HG03139 (cell line): ENCODE data around the gene CFAP54.
"Not testable (repeated sequence)": the region's sequence is repeated elsewhere in the genome, so short reads cannot be mapped to it uniquely, and the experiment has no call there.

Experiments used
- ATAC-seq: cut with Tn5 transposase; IDR thresholded peaks from one replicate; pipeline ENCODE4 v1.9.1; 2021; ENCODE audit not compliant: unreplicated experiment

The CFAP54 gene

GRCh38 chr12:96474206-96474605 is 15.2 kb upstream of the CFAP54 start:
- ATAC-seq = no peak

- no peak for ATAC-seq
Observed at GRCh38 chr12:96478011-96478410, 11.4 kb upstream of the CFAP54 start.

GRCh38 chr12:96482086-96482485 is 7.3 kb upstream of the CFAP54 start:
- ATAC-seq = no peak

- ATAC-seq = no peak
Observed at GRCh38 chr12:96483116-96483515, 6.3 kb upstream of the CFAP54 start.

GRCh38 chr12:96486751-96487613 is 2.4 kb upstream of the CFAP54 start:
- ATAC-seq = no peak

GRCh38 chr12:96487634-96488033 is 1.7 kb upstream of the CFAP54 start:
- ATAC-seq = no peak

- no peak for ATAC-seq
Observed at GRCh38 chr12:96493106-96493505, 3.7 kb downstream of the CFAP54 start.

GRCh38 chr12:96494154-96494553 is 4.8 kb downstream of the CFAP54 start:
- ATAC-seq = not testable (repeated sequence)

- ATAC-seq = no peak
Observed at GRCh38 chr12:96495155-96495554, 5.8 kb downstream of the CFAP54 start.

GRCh38 chr12:96495841-96496545 is 6.6 kb downstream of the CFAP54 start:
- no peak for ATAC-seq

- ATAC-seq = no peak
Observed at GRCh38 chr12:96496944-96497343, 7.6 kb downstream of the CFAP54 start.

- ATAC-seq = no peak
Observed at GRCh38 chr12:96497855-96498254, 8.5 kb downstream of the CFAP54 start.

- ATAC-seq = peak; percentile 18
Observed at GRCh38 chr12:96500693-96501092, 11.3 kb downstream of the CFAP54 start.

- peak; percentile 79 for ATAC-seq
Observed at GRCh38 chr12:96501133-96501761, 11.9 kb downstream of the CFAP54 start.

GRCh38 chr12:96501908-96502307 is 12.5 kb downstream of the CFAP54 start:
- no peak for ATAC-seq

- ATAC-seq = peak; percentile 40
Observed at GRCh38 chr12:96502477-96502876, 13.1 kb downstream of the CFAP54 start.

- ATAC-seq = no peak
Observed at GRCh38 chr12:96502949-96503532, 13.7 kb downstream of the CFAP54 start.

- ATAC-seq = no peak
Observed at GRCh38 chr12:96503976-96504375, 14.6 kb downstream of the CFAP54 start.

- no peak for ATAC-seq
Observed at GRCh38 chr12:96506776-96507175, 17.4 kb downstream of the CFAP54 start.

- no peak for ATAC-seq
Observed at GRCh38 chr12:96510306-96510764, 21.0 kb downstream of the CFAP54 start.

GRCh38 chr12:96513166-96513565 is 23.8 kb downstream of the CFAP54 start:
- ATAC-seq = no peak
